Measurements from ENCODE around the gene ACOX3. TPM values are rescaled to one million over a fixed set of nuclear protein-coding genes. Genes with fewer than 3 reads are reported as not detected.

Gene ACOX3
- polyA plus RNA-seq, 2 of the 4 experiments (the other 2 are of a cell fraction), result 4.9 to 8.2 TPM

DNA sequence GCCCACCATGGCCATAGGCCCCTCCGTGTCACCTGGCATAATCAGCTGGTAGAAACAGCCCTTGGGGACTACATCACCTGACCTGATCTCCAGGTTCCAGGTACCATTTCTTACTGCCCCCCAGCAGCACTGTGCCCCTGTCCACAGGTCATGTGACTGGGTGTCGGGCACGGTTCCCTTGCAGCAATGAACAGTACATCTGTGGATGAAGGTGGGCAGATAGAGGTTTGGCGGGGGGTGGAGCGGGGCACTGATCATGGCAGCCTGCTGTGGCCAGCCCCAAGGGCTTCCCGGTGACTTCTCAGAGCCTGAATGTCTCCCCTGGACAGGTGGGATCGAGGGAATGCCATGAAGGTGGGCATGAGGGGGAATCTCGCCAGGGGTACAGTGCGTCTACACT lies 37.8 kb upstream of the ACOX3 start:
- H3K4me1 ChIP-seq, result no peaks in the 10 kb centered on the region
- no peak for FAIRE-seq
- ATAC-seq, result no peak
- TF ChIP-seq CHD2 (IDR thresholded peaks at IDR 0.05; ENCODE audit: low read length, partially characterized antibody) (no peak), RARB (CRISPR knock-in tag; IDR thresholded peaks at IDR 0.05) (no peak)
- WGBS (ENCODE audit: missing lambda C conversion rate), result 100% methylated on average over 2 of the region's 9 CpGs
- no peak overlapping the region for H3K4me3 ChIP-seq
- CTCF ChIA-PET, result interaction anchor here (1.6 kb wide), 1 partner anchor 109 kb away, joined by 3 read pairs; no protein-coding TSS in a partner anchor
- DNase-seq (ENCODE audit: low read depth in 1 of 2, low spot score in 1 of 2), result no peak
- no peak overlapping the region for H3K27ac ChIP-seq
- H3K4me2 ChIP-seq, result no peak overlapping the region
- no peaks in the 10 kb centered on the region for H3K9me3 ChIP-seq
- POLR2A ChIA-PET, result no interaction called here

DNA sequence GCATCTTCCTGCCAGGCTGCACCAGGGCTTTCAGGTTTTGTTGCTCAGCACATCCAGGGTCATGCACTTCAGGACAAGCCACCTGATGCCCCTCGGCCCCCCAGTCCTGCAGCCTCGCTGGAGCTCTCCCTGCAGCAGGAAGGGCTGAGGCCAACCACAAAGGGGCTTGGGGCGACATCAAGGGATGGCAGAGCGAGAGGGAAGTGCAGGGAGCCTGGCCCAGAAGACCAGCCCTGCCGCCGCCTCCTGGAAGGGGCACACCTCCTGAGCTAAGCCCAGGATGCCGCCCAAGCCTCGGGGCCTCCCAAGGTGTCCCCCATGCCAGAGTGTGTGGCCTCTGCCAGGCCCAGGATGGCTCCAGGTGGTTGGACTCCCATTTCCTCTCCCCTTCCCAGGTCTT lies 37.2 kb upstream of the ACOX3 start:
- FAIRE-seq (no peak), ATAC-seq (no peak), DNase-seq (ENCODE audit: low read depth in 1 of 2, low spot score in 1 of 2) (no peak)
- ChIA-PET CTCF (interaction anchor here (1.6 kb wide), 1 partner anchor 110 kb away, joined by 3 read pairs; no protein-coding TSS in a partner anchor), POLR2A (no interaction called here)
- TF ChIP-seq JUN (IDR thresholded peaks at IDR 0.05), result no peak
- no peak for TF ChIP-seq BHLHE40 (IDR thresholded peaks at IDR 0.05; ENCODE audit: low read depth, low read length)
- TF ChIP-seq, protein P1, sequence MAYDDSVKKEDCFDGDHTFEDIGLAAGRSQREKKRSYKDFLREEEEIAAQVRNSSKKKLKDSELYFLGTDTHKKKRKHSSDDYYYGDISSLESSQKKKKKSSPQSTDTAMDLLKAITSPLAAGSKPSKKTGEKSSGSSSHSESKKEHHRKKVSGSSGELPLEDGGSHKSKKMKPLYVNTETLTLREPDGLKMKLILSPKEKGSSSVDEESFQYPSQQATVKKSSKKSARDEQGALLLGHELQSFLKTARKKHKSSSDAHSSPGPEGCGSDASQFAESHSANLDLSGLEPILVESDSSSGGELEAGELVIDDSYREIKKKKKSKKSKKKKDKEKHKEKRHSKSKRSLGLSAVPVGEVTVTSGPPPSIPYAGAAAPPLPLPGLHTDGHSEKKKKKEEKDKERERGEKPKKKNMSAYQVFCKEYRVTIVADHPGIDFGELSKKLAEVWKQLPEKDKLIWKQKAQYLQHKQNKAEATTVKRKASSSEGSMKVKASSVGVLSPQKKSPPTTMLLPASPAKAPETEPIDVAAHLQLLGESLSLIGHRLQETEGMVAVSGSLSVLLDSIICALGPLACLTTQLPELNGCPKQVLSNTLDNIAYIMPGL (CRISPR knock-in tag; IDR thresholded peaks at IDR 0.05; ENCODE audit: borderline replicate concordance), result no peak
- TF ChIP-seq, protein P2, sequence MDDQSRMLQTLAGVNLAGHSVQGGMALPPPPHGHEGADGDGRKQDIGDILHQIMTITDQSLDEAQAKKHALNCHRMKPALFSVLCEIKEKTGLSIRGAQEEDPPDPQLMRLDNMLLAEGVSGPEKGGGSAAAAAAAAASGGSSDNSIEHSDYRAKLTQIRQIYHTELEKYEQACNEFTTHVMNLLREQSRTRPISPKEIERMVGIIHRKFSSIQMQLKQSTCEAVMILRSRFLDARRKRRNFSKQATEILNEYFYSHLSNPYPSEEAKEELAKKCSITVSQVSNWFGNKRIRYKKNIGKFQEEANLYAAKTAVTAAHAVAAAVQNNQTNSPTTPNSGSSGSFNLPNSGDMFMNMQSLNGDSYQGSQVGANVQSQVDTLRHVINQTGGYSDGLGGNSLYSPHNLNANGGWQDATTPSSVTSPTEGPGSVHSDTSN (IDR thresholded peaks at IDR 0.05), result no peak
- TF ChIP-seq HEYL (CRISPR knock-in tag; IDR thresholded peaks at IDR 0.05), result no peak
- TF ChIP-seq, protein P3, sequence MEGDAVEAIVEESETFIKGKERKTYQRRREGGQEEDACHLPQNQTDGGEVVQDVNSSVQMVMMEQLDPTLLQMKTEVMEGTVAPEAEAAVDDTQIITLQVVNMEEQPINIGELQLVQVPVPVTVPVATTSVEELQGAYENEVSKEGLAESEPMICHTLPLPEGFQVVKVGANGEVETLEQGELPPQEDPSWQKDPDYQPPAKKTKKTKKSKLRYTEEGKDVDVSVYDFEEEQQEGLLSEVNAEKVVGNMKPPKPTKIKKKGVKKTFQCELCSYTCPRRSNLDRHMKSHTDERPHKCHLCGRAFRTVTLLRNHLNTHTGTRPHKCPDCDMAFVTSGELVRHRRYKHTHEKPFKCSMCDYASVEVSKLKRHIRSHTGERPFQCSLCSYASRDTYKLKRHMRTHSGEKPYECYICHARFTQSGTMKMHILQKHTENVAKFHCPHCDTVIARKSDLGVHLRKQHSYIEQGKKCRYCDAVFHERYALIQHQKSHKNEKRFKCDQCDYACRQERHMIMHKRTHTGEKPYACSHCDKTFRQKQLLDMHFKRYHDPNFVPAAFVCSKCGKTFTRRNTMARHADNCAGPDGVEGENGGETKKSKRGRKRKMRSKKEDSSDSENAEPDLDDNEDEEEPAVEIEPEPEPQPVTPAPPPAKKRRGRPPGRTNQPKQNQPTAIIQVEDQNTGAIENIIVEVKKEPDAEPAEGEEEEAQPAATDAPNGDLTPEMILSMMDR (IDR thresholded peaks at IDR 0.05), result no peak
- TF ChIP-seq HOXA7 (CRISPR knock-in tag; IDR thresholded peaks at IDR 0.05), result no peak
- no peak for TF ChIP-seq FOSL2 (IDR thresholded peaks at IDR 0.05)
- no peak for TF ChIP-seq FOSL2 (CRISPR knock-in tag; IDR thresholded peaks at IDR 0.05)
- TF ChIP-seq, protein P4, sequence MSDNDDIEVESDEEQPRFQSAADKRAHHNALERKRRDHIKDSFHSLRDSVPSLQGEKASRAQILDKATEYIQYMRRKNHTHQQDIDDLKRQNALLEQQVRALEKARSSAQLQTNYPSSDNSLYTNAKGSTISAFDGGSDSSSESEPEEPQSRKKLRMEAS (IDR thresholded peaks at IDR 0.05), result no peak
- TF ChIP-seq SMC3 (IDR thresholded peaks at IDR 0.05), result no peak
- TF ChIP-seq MYC (IDR thresholded peaks at IDR 0.05; ENCODE audit: borderline replicate concordance, low read length), result no peak
- TF ChIP-seq SREBF2 (IDR thresholded peaks at IDR 0.05), result no peak
- no peak for TF ChIP-seq ZC3H11A (IDR thresholded peaks at IDR 0.05)
- Histone ChIP-seq H3K9me3 (no peaks in the 10 kb centered on the region), H3K4me1 (no peaks in the 10 kb centered on the region), H3K27ac (no peak overlapping the region), H3K4me2 (no peak overlapping the region), H3K4me3 (no peak overlapping the region)
- 93% methylated on average over 3 of the region's 8 CpGs for WGBS (ENCODE audit: missing lambda C conversion rate)

DNA sequence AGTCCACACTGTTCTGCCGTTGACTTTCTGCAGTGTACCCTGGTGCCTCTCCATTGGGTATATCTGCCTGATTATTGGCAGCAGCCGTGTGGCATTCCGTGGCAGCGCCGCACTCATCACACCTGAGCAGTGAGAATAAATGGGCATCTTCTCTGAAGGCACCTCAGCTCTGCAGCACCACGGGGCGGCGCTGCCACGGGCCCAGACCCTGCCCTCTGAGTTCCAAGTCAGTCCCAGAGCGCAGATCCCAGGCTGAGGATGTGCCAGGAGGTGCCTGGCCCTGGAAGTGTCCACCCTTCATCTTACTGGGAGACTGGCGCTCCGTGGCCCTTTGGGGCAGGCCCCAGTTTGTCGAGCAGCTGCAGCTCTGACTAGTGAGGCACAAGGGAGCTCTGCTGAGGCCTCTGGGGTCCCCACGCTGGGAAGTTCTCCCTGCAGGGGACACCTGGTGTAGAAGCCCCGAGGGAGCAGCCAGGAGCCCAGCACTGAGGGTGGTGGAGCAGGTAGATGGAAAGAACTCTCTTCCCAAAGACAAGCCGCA lies 36.6 kb upstream of the ACOX3 start:
- FAIRE-seq (no peak), ATAC-seq (no peak), DNase-seq (ENCODE audit: low read depth in 1 of 2, low spot score in 1 of 2) (no peak)
- ChIA-PET POLR2A (no interaction called here), CTCF (interaction anchor here (1.6 kb wide), 1 partner anchor 111 kb away, joined by 3 read pairs; no protein-coding TSS in a partner anchor)
- no peak overlapping the region for H3K27ac ChIP-seq
- H3K4me2 ChIP-seq, result no peak overlapping the region
- 87% methylated on average over 10 of the region's 16 CpGs for WGBS (ENCODE audit: missing lambda C conversion rate)
- H3K4me3 ChIP-seq, result no peak overlapping the region
- TF ChIP-seq KDM5A (IDR thresholded peaks at IDR 0.05) (no peak), RFX5 (IDR thresholded peaks at IDR 0.05) (no peak), TP53 (CRISPR knock-in tag; IDR thresholded peaks at IDR 0.05) (no peak), CBX2 (IDR thresholded peaks at IDR 0.05; ENCODE audit: borderline replicate concordance, low read depth) (no peak), KDM1A (IDR thresholded peaks at IDR 0.05; ENCODE audit: low read depth) (no peak)
- TF ChIP-seq, protein P5, sequence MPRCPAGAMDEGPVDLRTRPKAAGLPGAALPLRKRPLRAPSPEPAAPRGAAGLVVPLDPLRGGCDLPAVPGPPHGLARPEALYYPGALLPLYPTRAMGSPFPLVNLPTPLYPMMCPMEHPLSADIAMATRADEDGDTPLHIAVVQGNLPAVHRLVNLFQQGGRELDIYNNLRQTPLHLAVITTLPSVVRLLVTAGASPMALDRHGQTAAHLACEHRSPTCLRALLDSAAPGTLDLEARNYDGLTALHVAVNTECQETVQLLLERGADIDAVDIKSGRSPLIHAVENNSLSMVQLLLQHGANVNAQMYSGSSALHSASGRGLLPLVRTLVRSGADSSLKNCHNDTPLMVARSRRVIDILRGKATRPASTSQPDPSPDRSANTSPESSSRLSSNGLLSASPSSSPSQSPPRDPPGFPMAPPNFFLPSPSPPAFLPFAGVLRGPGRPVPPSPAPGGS (IDR thresholded peaks at IDR 0.05), result no peak
- H3K4me1 ChIP-seq, result no peaks in the 10 kb centered on the region
- no peaks in the 10 kb centered on the region for H3K9me3 ChIP-seq
